ENCODE measurements around the gene MMP1.
A peak's percentile ranks its signal among the peaks of the same experiment; 100 is the strongest.

MMP1 gene

GRCh38 chr11:102802341-102802740 is 4.4 kb upstream of the MMP1 start:
- DNase-seq, result no peak

DNA sequence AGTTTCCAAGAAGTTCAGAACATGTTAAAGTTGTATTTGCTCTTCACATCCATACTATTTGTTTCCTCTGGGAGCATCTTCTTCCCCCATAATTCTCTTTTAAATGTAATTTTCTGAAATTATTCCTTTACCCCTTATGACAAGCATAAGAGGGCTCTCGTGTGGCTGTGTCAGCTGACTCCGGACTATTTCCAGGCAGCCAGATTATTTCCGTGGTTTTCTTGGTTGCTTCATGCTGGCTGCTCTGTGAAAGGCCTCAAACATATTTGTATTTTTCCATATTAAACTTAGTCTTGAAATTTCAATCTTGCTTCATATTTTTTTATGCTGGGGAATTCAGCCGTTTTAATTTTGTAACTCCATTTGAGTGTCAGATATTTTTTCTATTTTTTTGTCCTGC is 2.8 kb upstream of the MMP1 start:
- no peak for DNase-seq

GRCh38 chr11:102799681-102800340 is 1.9 kb upstream of the MMP1 start:
- DNase-seq, result no peak

DNA sequence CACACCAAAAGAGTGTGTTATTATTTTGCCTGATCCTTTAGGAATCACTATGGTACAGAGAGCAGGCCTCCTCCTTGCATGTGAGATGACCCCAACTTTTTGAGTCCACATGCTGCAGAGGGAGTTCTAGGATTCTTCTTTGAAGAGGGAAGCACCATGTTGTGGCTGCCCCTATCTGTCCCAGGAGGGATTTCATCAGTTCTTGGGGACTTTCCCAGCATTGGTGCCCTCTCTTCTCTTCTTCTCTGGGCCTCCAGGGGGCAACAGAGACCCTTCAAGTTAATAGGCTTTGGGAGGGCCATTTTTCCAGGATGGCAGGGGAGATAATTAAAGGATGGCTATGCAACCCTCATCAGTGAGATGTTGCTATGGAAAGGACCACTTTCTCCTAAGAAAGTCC is 3.6 kb downstream of the MMP1 start:
- DNase-seq, result peak; percentile 9

GRCh38 chr11:102793677-102794290 is 4.2 kb downstream of the MMP1 start:
- no peak for DNase-seq

DNA sequence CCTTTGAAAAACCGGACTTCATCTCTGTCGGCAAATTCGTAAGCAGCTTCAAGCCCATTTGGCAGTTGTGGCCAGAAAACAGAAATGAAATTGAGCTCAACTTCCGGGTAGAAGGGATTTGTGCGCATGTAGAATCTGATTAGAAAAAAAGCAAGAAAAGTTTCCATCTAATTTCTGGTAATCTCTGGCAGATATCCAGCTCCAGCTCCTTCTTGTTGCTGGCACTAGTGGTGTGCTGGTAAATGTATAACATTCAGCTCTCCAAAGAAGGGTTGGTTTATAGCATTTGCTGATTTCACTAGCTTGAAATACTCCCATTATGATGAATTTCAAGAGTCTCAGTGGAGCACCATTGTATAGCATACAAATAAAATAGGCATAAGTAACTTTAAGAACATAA is 5.4 kb downstream of the MMP1 start:
- DNase-seq, result no peak

DNA sequence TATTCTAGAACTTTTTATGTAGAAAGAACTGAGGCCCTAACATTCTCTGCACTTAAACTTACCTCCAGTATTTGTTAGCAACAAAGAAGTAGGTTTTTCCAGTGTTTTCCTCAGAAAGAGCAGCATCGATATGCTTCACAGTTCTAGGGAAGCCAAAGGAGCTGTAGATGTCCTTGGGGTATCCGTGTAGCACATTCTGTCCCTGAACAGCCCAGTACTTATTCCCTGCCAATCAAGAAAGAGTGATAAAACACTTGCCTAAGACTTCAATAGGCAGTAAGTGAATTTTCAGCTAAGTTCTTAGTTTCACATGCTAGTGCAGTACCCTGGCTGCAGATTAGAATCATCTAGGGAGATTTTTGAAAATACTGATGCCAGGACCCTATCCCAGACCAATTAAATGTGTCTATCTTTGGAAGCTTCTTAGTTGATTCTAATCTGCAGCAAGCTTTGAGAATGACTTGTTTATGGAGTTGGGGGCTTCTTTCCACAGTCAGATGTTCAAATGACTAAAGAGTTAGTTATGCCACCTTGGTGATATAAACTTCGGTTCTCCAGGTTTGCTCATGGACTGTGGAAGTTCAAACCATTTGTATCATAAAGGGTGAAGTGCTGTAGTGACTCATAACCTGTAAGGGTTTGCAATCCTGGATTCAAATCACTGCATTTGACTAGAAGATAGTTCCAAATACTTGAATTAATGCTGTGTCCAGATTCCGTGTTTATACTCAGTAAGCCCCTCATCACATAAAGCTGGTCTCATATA is 6.5 kb downstream of the MMP1 start:
- DNase-seq, result no peak

GRCh38 chr11:102788334-102788995 is 9.5 kb downstream of the MMP1 start:
- no peak for DNase-seq

- no peak for DNase-seq
Measured at GRCh38 chr11:102784380-102784779, 13.6 kb downstream of the MMP1 start.

GRCh38 chr11:102783720-102784119 is 14.2 kb downstream of the MMP1 start:
- peak; percentile 58 for DNase-seq

GRCh38 chr11:102783016-102783415 is 14.9 kb downstream of the MMP1 start:
- no peak for DNase-seq

- no peak for DNase-seq
Measured at GRCh38 chr11:102781676-102782075, 16.3 kb downstream of the MMP1 start.

GRCh38 chr11:102780491-102780918 is 17.5 kb downstream of the MMP1 start, which contains the start of gene MMP10:
MMP10 (minus strand) TSS chr11:102780628; CDS start chr11:102780591, 37 bp downstream.
- DNase-seq, result peak; percentile 70

- DNase-seq, result no peak
Measured at GRCh38 chr11:102776454-102776853, 21.5 kb downstream of the MMP1 start.

DNA sequence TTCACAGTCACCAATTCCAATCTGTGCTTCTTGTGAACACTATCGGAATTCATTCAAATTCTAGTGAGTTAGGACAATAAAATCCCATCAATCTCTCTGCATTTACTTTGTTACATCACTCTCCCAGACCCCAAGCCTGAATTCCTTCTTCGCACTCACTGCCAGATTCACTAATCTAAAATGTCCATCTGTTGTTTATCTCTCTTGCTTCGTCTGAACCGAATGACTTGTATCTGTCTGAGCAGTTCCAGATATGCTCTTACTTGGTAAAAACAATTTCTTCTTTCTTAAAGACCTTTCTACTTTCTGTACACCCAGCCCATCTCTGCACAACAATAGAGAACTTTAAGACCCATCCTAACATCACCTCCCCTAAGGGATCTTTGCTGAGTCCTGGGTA is 24.6 kb downstream of the MMP1 start:
- DNase-seq, result no peak

GRCh38 chr11:102771351-102771750 is 26.6 kb downstream of the MMP1 start:
- no peak for DNase-seq

GRCh38 chr11:102770191-102770590 is 27.8 kb downstream of the MMP1 start:
- no peak for DNase-seq

DNA sequence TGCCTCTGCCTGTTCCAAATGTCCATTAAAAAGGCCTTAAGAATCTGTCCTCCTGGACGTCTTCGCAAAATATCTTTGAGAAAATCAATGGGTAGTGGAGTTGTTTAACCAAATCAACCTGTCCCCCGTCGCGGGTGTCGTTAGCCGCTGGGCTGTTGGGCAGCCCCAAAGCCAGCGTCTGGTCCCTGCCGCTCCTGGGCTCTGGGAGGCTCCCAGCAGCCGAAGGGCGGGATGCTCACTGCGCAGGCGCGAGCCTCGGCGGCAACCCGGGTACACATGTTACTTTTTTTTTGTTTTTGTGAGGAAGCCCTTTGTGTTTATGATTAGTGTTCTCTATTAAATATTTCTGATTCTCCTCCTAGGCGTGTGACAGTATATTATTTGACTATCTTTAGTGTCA is 30.2 kb downstream of the MMP1 start:
- DNase-seq, result no peak

- no peak for DNase-seq
Measured at GRCh38 chr11:102763440-102763839, 34.5 kb downstream of the MMP1 start.

DNA sequence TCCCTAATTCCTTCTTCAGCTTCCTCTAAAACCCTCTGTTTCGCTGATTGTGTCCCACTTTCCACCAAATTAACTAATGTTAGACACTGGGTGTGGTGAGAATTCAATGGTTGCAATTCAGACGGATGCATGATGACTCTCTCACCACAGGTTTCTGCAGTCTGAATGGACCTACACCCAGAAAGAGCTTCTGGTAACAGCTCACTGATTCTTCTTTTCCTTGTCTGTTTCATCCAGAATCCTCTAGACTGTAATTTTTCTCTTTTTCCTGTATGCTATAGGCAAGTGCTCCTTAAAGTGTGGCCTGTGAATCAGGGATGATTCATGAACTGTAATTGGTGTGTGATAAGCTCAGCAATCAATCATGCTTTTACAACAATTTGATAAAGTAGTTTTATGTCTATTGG is 35.6 kb downstream of the MMP1 start:
- DNase-seq, result no peak

DNA sequence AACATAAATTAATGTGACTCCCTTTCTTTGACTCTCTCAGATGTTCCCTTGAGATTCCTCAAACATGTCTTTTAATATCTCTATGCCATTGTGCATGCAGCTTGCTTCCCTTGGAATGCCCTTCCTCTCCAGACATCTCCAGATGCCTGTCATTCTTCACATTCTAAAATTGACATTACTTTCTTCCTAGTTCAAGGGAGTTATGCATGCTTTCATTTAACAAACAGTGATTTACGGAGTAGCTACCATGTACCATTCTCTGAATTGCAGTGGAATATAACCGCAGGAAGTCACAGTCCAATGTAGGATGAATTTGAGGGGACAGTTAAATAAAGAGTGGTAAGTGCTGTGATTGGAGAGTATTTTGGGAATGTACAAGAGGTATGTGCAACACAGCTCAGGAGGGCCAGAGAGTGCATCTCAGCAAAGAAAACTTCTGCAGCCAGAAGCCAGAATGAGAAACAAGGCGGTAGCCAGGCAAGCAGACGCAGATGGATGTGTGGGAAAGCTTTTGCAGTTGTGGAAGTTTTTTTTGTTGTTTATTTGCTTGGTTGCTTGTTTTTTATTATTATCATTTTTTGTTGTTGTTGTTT is 36.2 kb downstream of the MMP1 start:
- no peak for DNase-seq

GRCh38 chr11:102760344-102761035 is 37.5 kb downstream of the MMP1 start:
- peak; percentile 7 for DNase-seq

Data from COR-L47 (cell line).